Liver (tissue), 9 donors: ENCODE measurements around the gene SBNO1. TPM values are rescaled to one million over a fixed set of nuclear protein-coding genes. Genes with fewer than 3 reads are reported as not detected.
A peak's percentile ranks its signal among the peaks of the same experiment; 100 is the strongest.

Experiments
- DNase-seq: peaks from one replicate; pipeline ENCODE4 v3.0.0-alpha.2; 2017; ENCODE audit warnings: low spot score
- H3K27ac ChIP-seq, 2 donors: one replicate each; pipeline ENCODE4 v1.7.0; 2013; ENCODE audit warnings: inconsistent platforms in 2 of 2, low read length in 2 of 2, control low read depth in 1 of 2, low read depth in 1 of 2, mild to moderate bottlenecking in 1 of 2
- H3K27me3 ChIP-seq, 4 donors: one replicate each; pipeline versions ENCODE4 v1.6.1 to v1.7.0; 2013; ENCODE audit warnings: low read length in 3 of 4, inconsistent platforms in 1 of 4, mild to moderate bottlenecking in 1 of 4, moderate library complexity in 1 of 4; ENCODE audit not compliant: control insufficient read depth in 4 of 4, insufficient read depth in 4 of 4
- H3K36me3 ChIP-seq, 4 donors: one replicate each; pipeline versions ENCODE4 v1.6.1 to v1.7.0; 2013; ENCODE audit warnings: low read length in 3 of 4, mild to moderate bottlenecking in 3 of 4, low read depth in 1 of 4, moderate library complexity in 1 of 4; ENCODE audit not compliant: control insufficient read depth in 4 of 4, insufficient read depth in 3 of 4
- H3K4me1 ChIP-seq, 4 donors: one replicate each; pipeline versions ENCODE4 v1.6.1 to v1.7.0; 2013; ENCODE audit warnings: low read length in 3 of 4, mild to moderate bottlenecking in 3 of 4, moderate library complexity in 1 of 4; ENCODE audit not compliant: control insufficient read depth in 4 of 4, insufficient read depth in 4 of 4
- H3K4me3 ChIP-seq, 3 donors: one replicate each; pipeline versions ENCODE4 v1.6.1 to v1.7.0; 2013; ENCODE audit warnings: low read length in 3 of 3, control low read depth in 1 of 3, low read depth in 1 of 3, mild to moderate bottlenecking in 1 of 3
- H3K9ac ChIP-seq, 2 donors: one replicate each; pipeline ENCODE4 v1.7.0; 2013; ENCODE audit warnings: low read length in 2 of 2, mild to moderate bottlenecking in 2 of 2, moderate library complexity in 2 of 2, control low read depth in 1 of 2, low read depth in 1 of 2
- H3K9me3 ChIP-seq, 4 donors: one replicate each; pipeline versions ENCODE4 v1.6.1 to v1.7.0; 2013; ENCODE audit warnings: low read length in 3 of 4; ENCODE audit not compliant: control insufficient read depth in 4 of 4
- ATF3 ChIP-seq: IDR thresholded peaks from 2 replicates; pipeline ENCODE4 v1.6.1; 2016; ENCODE audit warnings: antibody characterized with exemption
- CTCF ChIP-seq: fragments of 150-350 bp; IDR thresholded peaks from 2 replicates; pipeline ENCODE4 v1.5.1; 2017; ENCODE audit warnings: improper control_type of control experiment, low read depth, low read length; ENCODE audit not compliant: missing input control
- EGR1 ChIP-seq, 2 donors: IDR thresholded peaks; 2 replicates each; pipeline ENCODE4 v1.6.1; 2016 to 2018; ENCODE audit warnings: antibody characterized with exemption in 2 of 2, low read depth in 2 of 2
- FOXA1 ChIP-seq: IDR thresholded peaks from 2 replicates; pipeline ENCODE4 v1.6.1; 2016; ENCODE audit warnings: antibody characterized with exemption
- FOXA2 ChIP-seq: IDR thresholded peaks from 2 replicates; pipeline ENCODE4 v1.6.1; 2016; ENCODE audit warnings: antibody characterized with exemption
- GABPA ChIP-seq, 2 donors: IDR thresholded peaks in 1 of 2; conservative IDR thresholded peaks in 1 of 2; 2 replicates each; pipeline ENCODE4 v1.6.1; 2016; ENCODE audit warnings: antibody characterized with exemption in 2 of 2, mild to moderate bottlenecking in 1 of 2, moderate library complexity in 1 of 2
- HNF4A ChIP-seq, 2 donors: conservative IDR thresholded peaks; 2 replicates each; pipeline ENCODE4 v1.6.1; 2016; ENCODE audit warnings: antibody characterized with exemption in 2 of 2, mild to moderate bottlenecking in 2 of 2
- HNF4G ChIP-seq: IDR thresholded peaks from 2 replicates; pipeline ENCODE4 v1.6.1; 2016; ENCODE audit warnings: antibody characterized with exemption
- JUND ChIP-seq, 2 donors: IDR thresholded peaks; 2 replicates each; pipeline ENCODE4 v1.6.1; 2016; ENCODE audit warnings: antibody characterized with exemption in 2 of 2
- MAX ChIP-seq: IDR thresholded peaks from 2 replicates; pipeline ENCODE4 v1.6.1; 2016; ENCODE audit warnings: antibody characterized with exemption
- NR2F2 ChIP-seq: IDR thresholded peaks from 2 replicates; pipeline ENCODE4 v1.6.1; 2016; ENCODE audit warnings: antibody characterized with exemption
- RAD21 ChIP-seq, 2 donors: IDR thresholded peaks; 2 replicates each; pipeline ENCODE4 v1.6.1; 2016; ENCODE audit warnings: antibody characterized with exemption in 2 of 2, mild to moderate bottlenecking in 2 of 2
- REST ChIP-seq: IDR thresholded peaks from 2 replicates; pipeline ENCODE4 v1.6.1; 2016; ENCODE audit warnings: antibody characterized with exemption, mild to moderate bottlenecking
- RXRA ChIP-seq, 2 donors: IDR thresholded peaks; 2 replicates each; pipeline ENCODE4 v1.6.1; 2017 to 2018; ENCODE audit warnings: antibody characterized with exemption in 2 of 2, mild to moderate bottlenecking in 1 of 2
- SP1 ChIP-seq: IDR thresholded peaks from 2 replicates; pipeline ENCODE4 v1.6.1; 2018; ENCODE audit warnings: antibody characterized with exemption, mild to moderate bottlenecking
- YY1 ChIP-seq: IDR thresholded peaks from 2 replicates; pipeline ENCODE4 v1.6.1; 2016; ENCODE audit warnings: antibody characterized with exemption, mild to moderate bottlenecking
- ZBTB33 ChIP-seq: IDR thresholded peaks from 2 replicates; pipeline ENCODE4 v1.6.1; 2016; ENCODE audit warnings: antibody characterized with exemption
- WGBS: extraction: QIAGEN DNeasy Blood & Tissue Kit; methylation state at CpG from one replicate; pipeline ENCODE4 v1.1.7; 2013; 5-methylcytosine and 5-hydroxymethylcytosine counted together
- polyA plus RNA-seq, 2 donors: library from polyadenylated mRNA; stranded (reverse) in 1 of 2; unstranded in 1 of 2; fragments of 200-250 nt in 1 of 2; fragments of >200 nt in 1 of 2; fragmentation: Nextera tagmentation in 1 of 2; extraction: Ambion mirVana in 1 of 2; gene quantifications; one replicate each; pipeline versions ENCODE4 v1.2.1 to v1.2.3, GENCODE V29; 2013 to 2015
- total RNA-seq, 2 donors: library from RNA; depleted of rRNA; stranded (reverse); fragments of >200 nt; gene quantifications; one replicate each; pipeline ENCODE4 v1.2.3, GENCODE V29; 2014
- donor health status: healthy.
- donor health status: healthy.
- donor health status: healthy.
- donor health status: healthy.
- donor health status: healthy.

SBNO1 gene
- total and polyA plus RNA-seq, 4 donors: 4.0 to 19.8 (median 10.4) TPM

- H3K4me3 ChIP-seq: no peak overlapping the region
- no peak overlapping the region for H3K27ac ChIP-seq
- H3K9ac ChIP-seq: no peak overlapping the region
- H3K36me3 ChIP-seq: peaks cover 0 to 2% (median 0%) of the 10 kb centered on the region in 4 donors
- H3K9me3 ChIP-seq: no peaks in the 10 kb centered on the region
- DNase-seq: no peak
- H3K27me3 ChIP-seq: no peaks in the 10 kb centered on the region
- H3K4me1 ChIP-seq: peaks cover 3 to 27% (median 6%) of the 10 kb centered on the region in 4 donors
- TF ChIP-seq RXRA (IDR thresholded peaks at IDR 0.05) (peak in 1 of 2 donors; percentile 36), RAD21 (IDR thresholded peaks at IDR 0.05) (no peak)
- 38% methylated on average over 7 of the region's 7 CpGs for WGBS
Measured at GRCh38 chr12:123356159-123356670, 8.4 kb downstream of the SBNO1 start.

GRCh38 chr12:123354600-123354999, 10.0 kb downstream of the SBNO1 start:
- Histone ChIP-seq H3K9ac (no peak overlapping the region), H3K9me3 (no peaks in the 10 kb centered on the region), H3K4me3 (no peak overlapping the region), H3K27ac (no peak overlapping the region), H3K36me3 (peaks cover 0 to 2% (median 0%) of the 10 kb centered on the region in 4 donors), H3K4me1 (peaks cover 3 to 23% (median 6%) of the 10 kb centered on the region in 4 donors), H3K27me3 (no peaks in the 10 kb centered on the region)
- no peak for TF ChIP-seq ZBTB33
- no peak for TF ChIP-seq RXRA (IDR thresholded peaks at IDR 0.05)
- no peak for TF ChIP-seq HNF4G
- TF ChIP-seq REST: no peak
- TF ChIP-seq JUND (IDR thresholded peaks at IDR 0.05): no peak
- TF ChIP-seq RAD21 (IDR thresholded peaks at IDR 0.05): no peak
- no peak for TF ChIP-seq ATF3
- TF ChIP-seq FOXA2: no peak
- no peak for TF ChIP-seq FOXA1
- TF ChIP-seq EGR1 (IDR thresholded peaks at IDR 0.05; ENCODE audit: low read depth in 2 of 2): no peak
- no peak for TF ChIP-seq GABPA (IDR thresholded peaks at IDR 0.05 in 1 of 2, conservative IDR thresholded peaks at IDR 0.05 in 1 of 2)
- no peak for TF ChIP-seq NR2F2
- TF ChIP-seq YY1: no peak
- no peak for TF ChIP-seq SP1
- TF ChIP-seq CTCF: no peak
- TF ChIP-seq MAX: no peak
- no peak for TF ChIP-seq HNF4A (conservative IDR thresholded peaks at IDR 0.05)
- DNase-seq: no peak
- WGBS: 95% methylated on average over 2 of the region's 2 CpGs
